GM12864 (cell line): ENCODE measurements around the gene PTPN5.
A peak's percentile ranks its signal among the peaks of the same experiment; 100 is the strongest.

Experiments used
- DNase-seq: peaks from one replicate; pipeline ENCODE4 v3.0.0-alpha.2; 2011; ENCODE audit warnings: low read depth
- H3K4me3 ChIP-seq: 2 replicates; pipeline ENCODE4 v1.5.1; 2011; ENCODE audit warnings: mild to moderate bottlenecking, low read depth, low read length, control low read depth
- CTCF ChIP-seq: IDR thresholded peaks from 2 replicates; pipeline ENCODE4 v1.5.1; 2011; ENCODE audit warnings: low read depth, mild to moderate bottlenecking, moderate library complexity, low read length, control low read depth, inconsistent platforms; ENCODE audit errors: missing control alignments

Gene PTPN5

GRCh38 chr11:18722293-18722637 lies 69.3 kb downstream of the PTPN5 start:
- TF ChIP-seq CTCF: no peak
- no peak overlapping the region for H3K4me3 ChIP-seq

GRCh38 chr11:18721561-18722292 lies 69.9 kb downstream of the PTPN5 start:
- H3K4me3 ChIP-seq: peak overlapping the region; percentile 53
- peak; percentile 98 for TF ChIP-seq CTCF
- DNase-seq: no peak

More at GRCh38 chr11:18722293-18722637, 69.3 kb downstream of the PTPN5 start:
- no peak for DNase-seq

- no peak for TF ChIP-seq CTCF
- no peak for DNase-seq
- H3K4me3 ChIP-seq: peak overlapping the region; percentile 53
Observed at GRCh38 chr11:18720808-18721560, 70.6 kb downstream of the PTPN5 start.

GRCh38 chr11:18720091-18720807 lies 71.3 kb downstream of the PTPN5 start:
- no peak overlapping the region for H3K4me3 ChIP-seq
- no peak for TF ChIP-seq CTCF

GRCh38 chr11:18715476-18715875 lies 76.1 kb downstream of the PTPN5 start:
- TF ChIP-seq CTCF: no peak
- no peak for DNase-seq
- H3K4me3 ChIP-seq: no peak overlapping the region

More at GRCh38 chr11:18720091-18720807, 71.3 kb downstream of the PTPN5 start:
- DNase-seq: no peak

- DNase-seq: no peak
- TF ChIP-seq CTCF: no peak
- no peak overlapping the region for H3K4me3 ChIP-seq
Observed at GRCh38 chr11:18714443-18714780, 77.2 kb downstream of the PTPN5 start.
